ENCODE results near the gene NKX1-2.

GRCh38 chr10:124402273-124402672 lies 47.6 kb downstream of the NKX1-2 start:
- no peak for TF ChIP-seq EZH2phosphoT487 (IDR thresholded peaks at IDR 0.05; ENCODE audit: borderline replicate concordance)
- no peak for TF ChIP-seq REST (IDR thresholded peaks at IDR 0.05; ENCODE audit: low read depth)
- no peak for TF ChIP-seq POLR2A (IDR thresholded peaks at IDR 0.05; ENCODE audit: borderline replicate concordance, extremely low read depth, insufficient read depth, insufficient read length)
- TF ChIP-seq CTCF (IDR thresholded peaks at IDR 0.05 in 2 of 3, conservative IDR thresholded peaks at IDR 0.05 in 1 of 3; ENCODE audit: borderline replicate concordance in 1 of 3, insufficient read depth in 1 of 3, low read depth in 2 of 3, low read length in 2 of 3), result no peak
